Measurements from ENCODE around the gene PSMD2. TPM values are rescaled to one million over a fixed set of nuclear protein-coding genes. Genes with fewer than 3 reads are reported as not detected.

Gene PSMD2
- total and polyA plus RNA-seq, 8 donors: 73.0 to 239 (median 126) TPM

- peak; percentile 76 for TF ChIP-seq EP300 (IDR thresholded peaks at IDR 0.05)
- no peak for TF ChIP-seq POLR2A (IDR thresholded peaks at IDR 0.05)
- TF ChIP-seq POLR2AphosphoS5 (IDR thresholded peaks at IDR 0.05): peak; percentile 73 to 84 (median 77)
- intact Hi-C loops (cut with DNase I; ENCODE audit: low total_unique reads): no loop called here
- Histone ChIP-seq H3K4me3 (peak overlapping the region; percentile 61 to 79 (median 73)), H3K36me3 (peaks cover 4 to 42% (median 20%) of the 10 kb centered on the region in 4 donors), H3K27ac (peak overlapping the region; percentile 95 to 99 (median 98)), H3K9me3 (no peaks in the 10 kb centered on the region), H3K4me1 (peaks cover 41 to 52% (median 47%) of the 10 kb centered on the region in 4 donors), H3K27me3 (no peaks in the 10 kb centered on the region)
- WGBS, 5 donors: 0 to 1% (median 1%) methylated on average over 10 to 85 of the region's 89 CpGs
- DNase-seq: peak; percentile 83 to 94
Observed at GRCh38 chr3:184314700-184315542, 15.9 kb downstream of the PSMD2 start.

GRCh38 chr3:184315543-184315867, 16.5 kb downstream of the PSMD2 start:
- Histone ChIP-seq H3K4me1 (peaks cover 46 to 58% (median 52%) of the 10 kb centered on the region in 4 donors), H3K4me3 (peak overlapping the region; percentile 61 to 79 (median 73)), H3K27ac (peak overlapping the region; percentile 95 to 99 (median 98)), H3K27me3 (no peaks in the 10 kb centered on the region), H3K9me3 (no peaks in the 10 kb centered on the region), H3K36me3 (peaks cover 8 to 46% (median 23%) of the 10 kb centered on the region in 4 donors)
- DNase-seq: no peak
- TF ChIP-seq, protein P1, sequence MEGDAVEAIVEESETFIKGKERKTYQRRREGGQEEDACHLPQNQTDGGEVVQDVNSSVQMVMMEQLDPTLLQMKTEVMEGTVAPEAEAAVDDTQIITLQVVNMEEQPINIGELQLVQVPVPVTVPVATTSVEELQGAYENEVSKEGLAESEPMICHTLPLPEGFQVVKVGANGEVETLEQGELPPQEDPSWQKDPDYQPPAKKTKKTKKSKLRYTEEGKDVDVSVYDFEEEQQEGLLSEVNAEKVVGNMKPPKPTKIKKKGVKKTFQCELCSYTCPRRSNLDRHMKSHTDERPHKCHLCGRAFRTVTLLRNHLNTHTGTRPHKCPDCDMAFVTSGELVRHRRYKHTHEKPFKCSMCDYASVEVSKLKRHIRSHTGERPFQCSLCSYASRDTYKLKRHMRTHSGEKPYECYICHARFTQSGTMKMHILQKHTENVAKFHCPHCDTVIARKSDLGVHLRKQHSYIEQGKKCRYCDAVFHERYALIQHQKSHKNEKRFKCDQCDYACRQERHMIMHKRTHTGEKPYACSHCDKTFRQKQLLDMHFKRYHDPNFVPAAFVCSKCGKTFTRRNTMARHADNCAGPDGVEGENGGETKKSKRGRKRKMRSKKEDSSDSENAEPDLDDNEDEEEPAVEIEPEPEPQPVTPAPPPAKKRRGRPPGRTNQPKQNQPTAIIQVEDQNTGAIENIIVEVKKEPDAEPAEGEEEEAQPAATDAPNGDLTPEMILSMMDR (IDR thresholded peaks at IDR 0.05): no peak
- TF ChIP-seq POLR2AphosphoS5 (IDR thresholded peaks at IDR 0.05): no peak
- TF ChIP-seq EP300 (IDR thresholded peaks at IDR 0.05): no peak
- no peak for TF ChIP-seq POLR2A (IDR thresholded peaks at IDR 0.05)
- 1 to 6% (median 5%) methylated on average over 4 to 6 of the region's 6 CpGs for WGBS, 5 donors
- intact Hi-C loops (cut with DNase I; ENCODE audit: low total_unique reads): no loop called here

DNA sequence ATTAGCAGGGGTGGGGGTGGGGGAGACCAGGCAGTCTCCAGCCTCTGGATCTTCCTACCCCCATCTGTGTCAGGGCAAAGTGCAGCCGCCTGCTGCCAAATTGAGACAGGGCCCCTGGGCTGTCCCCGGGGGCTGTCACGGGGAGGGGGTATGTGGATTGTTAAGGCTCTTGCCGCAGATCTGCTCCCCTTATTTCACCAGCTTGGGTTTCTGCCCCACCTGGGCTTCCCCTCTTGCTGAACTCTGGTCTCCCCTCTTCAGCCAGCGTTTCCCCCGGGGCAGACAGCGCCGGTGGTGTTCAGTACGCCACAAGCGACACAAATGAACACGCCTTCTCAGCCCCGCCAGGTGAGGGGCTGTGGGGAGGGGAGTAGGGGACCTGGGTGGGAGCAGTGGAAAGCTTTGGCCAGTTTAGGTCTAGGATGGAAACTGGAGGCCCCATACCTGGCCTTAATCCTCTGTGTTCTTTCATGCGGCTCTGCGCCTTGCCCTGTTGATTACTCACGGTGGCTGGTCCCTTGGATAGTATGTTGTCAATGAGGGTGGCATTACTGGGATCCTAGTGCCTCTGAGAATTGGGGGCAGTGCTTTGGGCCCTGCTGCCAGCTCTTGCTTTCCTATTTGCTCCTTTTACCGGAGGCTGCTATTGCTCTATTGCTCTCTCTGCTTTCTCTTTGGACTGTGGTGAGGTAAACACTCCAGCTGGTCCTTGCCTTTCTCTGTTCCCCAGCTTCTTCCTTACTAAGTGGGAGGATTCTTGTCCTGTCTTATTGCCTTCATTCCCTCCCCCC, 17.0 kb downstream of the PSMD2 start:
- intact Hi-C loops (cut with DNase I; ENCODE audit: low total_unique reads): no loop called here

GRCh38 chr3:184316792-184317191, 17.8 kb downstream of the PSMD2 start:
- Histone ChIP-seq H3K4me1 (peaks cover 55 to 71% (median 62%) of the 10 kb centered on the region in 4 donors), H3K9me3 (no peaks in the 10 kb centered on the region), H3K27ac (peak overlapping the region in 4 of 5 donors; percentile 95 to 99 (median 98)), H3K4me3 (peak overlapping the region; percentile 61 to 79 (median 73)), H3K36me3 (peaks cover 21 to 58% (median 36%) of the 10 kb centered on the region in 4 donors), H3K27me3 (no peaks in the 10 kb centered on the region)
- intact Hi-C loops (cut with DNase I; ENCODE audit: low total_unique reads): no loop called here
- DNase-seq: no peak
- 54 to 77% (median 62%) methylated on average over 7 of the region's 7 CpGs for WGBS, 5 donors
- TF ChIP-seq, protein P1 (IDR thresholded peaks at IDR 0.05): no peak
- TF ChIP-seq POLR2AphosphoS5 (IDR thresholded peaks at IDR 0.05) (no peak), POLR2A (IDR thresholded peaks at IDR 0.05) (no peak), EP300 (IDR thresholded peaks at IDR 0.05) (no peak)

More for the DNA sequence above, 17.0 kb downstream of the PSMD2 start:
- Histone ChIP-seq H3K27me3 (no peaks in the 10 kb centered on the region), H3K27ac (peak overlapping the region; percentile 95 to 99 (median 98)), H3K4me1 (peaks cover 50 to 63% (median 56%) of the 10 kb centered on the region in 4 donors), H3K36me3 (peaks cover 13 to 51% (median 29%) of the 10 kb centered on the region in 4 donors), H3K9me3 (no peaks in the 10 kb centered on the region), H3K4me3 (peak overlapping the region; percentile 61 to 79 (median 73))
- no peak for TF ChIP-seq POLR2AphosphoS5 (IDR thresholded peaks at IDR 0.05)
- TF ChIP-seq, protein P1 (IDR thresholded peaks at IDR 0.05): no peak
- TF ChIP-seq EP300 (IDR thresholded peaks at IDR 0.05): no peak
- no peak for TF ChIP-seq POLR2A (IDR thresholded peaks at IDR 0.05)
- 9 to 20% (median 13%) methylated on average over 14 to 16 of the region's 16 CpGs for WGBS, 5 donors
- peak in 1 of 2 donors; percentile 29 for DNase-seq

Measured in stomach (tissue), 9 donors.